HepG2 (cell line): ENCODE data around the gene UGT1A7. TPM values are rescaled to one million over a fixed set of nuclear protein-coding genes. Genes with fewer than 3 reads are reported as not detected.

Experiments
- ATAC-seq: fragments of 200-7000 bp; cut with Tn5 transposase; 3 replicates; pipeline ENCODE4 v1.9.1; 2020; ENCODE audit warnings: mild to moderate bottlenecking, moderate library complexity
- BruUV-seq: library from RNA; stranded (reverse); fragments of 400-500 nt; replicated peaks from 2 replicates; lab custom pipeline; 2021; lab: Mats Ljungman, UMichigan
- CTCF ChIA-PET: fragments of 300-600 bp; formaldehyde crosslinking; extraction: SDS; loops from one replicate; lab custom pipeline; 2021; ENCODE audit warnings: low total read pairs, inconsistent platforms, low intra/inter-chr PET ratio; lab: Yijun Ruan, JAX
- POLR2A ChIA-PET: fragments of 350-600 bp; sonication (Branson Sonifier 250); formaldehyde crosslinking; loops from one replicate; lab custom pipeline; 2020; ENCODE audit warnings: antibody characterized with exemption, inconsistent platforms; lab: Yijun Ruan, JAX
- DNase-seq: peaks from one replicate; pipeline ENCODE4 v3.0.0-alpha.2; 2015; ENCODE audit warnings: low spot score
- FAIRE-seq: peaks from 3 replicates; lab custom pipeline; 2011; peaks lifted over from hg19 to GRCh38; lab: Jason Lieb, UNC
- H2AFZ ChIP-seq: one replicate; pipeline ENCODE4 v1.6.1; 2011; ENCODE audit warnings: low read length, inconsistent platforms
- H3K27ac ChIP-seq: fragments of 300-600 bp; 3 replicates; pipeline ENCODE4 v1.8.0; 2011; ENCODE audit warnings: mixed run types, mild to moderate bottlenecking, mixed read lengths, low read length, inconsistent platforms; ENCODE audit not compliant: insufficient read depth; ENCODE audit errors: extremely low read length
- H3K27me3 ChIP-seq, 2 experiments: fragments of 200-600 bp in 1 of 2; 2 replicates in 1 of 2; 3 replicates in 1 of 2; pipeline versions ENCODE4 v1.6.0 to v1.8.0; 2011; ENCODE audit warnings: low read length in 2 of 2, mild to moderate bottlenecking in 2 of 2, moderate library complexity in 2 of 2, inconsistent platforms in 1 of 2; ENCODE audit not compliant: insufficient read depth in 2 of 2, control insufficient read depth in 1 of 2
- H3K36me3 ChIP-seq, 2 experiments: fragments of 200-600 bp in 1 of 2; replicated peaks in 1 of 2; 2 replicates in 1 of 2; 3 replicates in 1 of 2; pipeline versions ENCODE4 v1.5.1 to v1.8.0; 2011; ENCODE audit warnings: low read length in 2 of 2, inconsistent platforms in 1 of 2; ENCODE audit not compliant: insufficient read depth in 2 of 2, control insufficient read depth in 1 of 2
- H3K4me1 ChIP-seq: 2 replicates; pipeline ENCODE4 v1.5.1; 2012; ENCODE audit warnings: low read length, inconsistent platforms; ENCODE audit not compliant: insufficient read depth
- H3K4me2 ChIP-seq: 2 replicates; pipeline ENCODE4 v1.6.0; 2011; ENCODE audit warnings: low read depth, low read length, inconsistent platforms
- H3K4me3 ChIP-seq, 3 experiments: fragments of 200-600 bp in 1 of 3; sonication (generic), shearing (Covaris generic) in 1 of 3; replicated peaks in 1 of 3; 2 replicates each; pipeline ENCODE4 v1.5.1; 2011 to 2016; ENCODE audit warnings: low read length in 3 of 3, inconsistent platforms in 2 of 3, low read depth in 2 of 3, mild to moderate bottlenecking in 2 of 3, control low read depth in 1 of 3, mixed read lengths in 1 of 3; ENCODE audit not compliant: insufficient read depth in 1 of 3
- H3K79me2 ChIP-seq: one replicate; pipeline ENCODE4 v1.6.1; 2011; ENCODE audit warnings: low read length, inconsistent platforms; ENCODE audit not compliant: insufficient read depth
- H3K9ac ChIP-seq: 2 replicates; pipeline ENCODE4 v1.6.0; 2011; ENCODE audit warnings: mild to moderate bottlenecking, low read depth, low read length, inconsistent platforms; ENCODE audit not compliant: insufficient read depth
- H3K9me3 ChIP-seq: 2 replicates; pipeline ENCODE4 v1.5.1; 2012; ENCODE audit warnings: mild to moderate bottlenecking, low read length
- H4K20me1 ChIP-seq: 2 replicates; pipeline ENCODE4 v1.6.0; 2011; ENCODE audit warnings: inconsistent platforms, mild to moderate bottlenecking, low read length, moderate library complexity; ENCODE audit not compliant: insufficient read depth
- ARNT ChIP-seq: fragments of 450-650 bp; IDR thresholded peaks from 2 replicates; pipeline ENCODE4 v1.6.1; 2017
- CHD2 ChIP-seq: IDR thresholded peaks from 2 replicates; pipeline ENCODE4 v1.6.1; 2011; ENCODE audit warnings: low read depth, low read length, improper control_type of control experiment
- NFKB2 ChIP-seq: sonication (generic); formaldehyde crosslinking; IDR thresholded peaks from 2 replicates; pipeline ENCODE4 v1.4.0; 2020; ENCODE audit warnings: missing genetic modification reagents, borderline replicate concordance
- RNF219 ChIP-seq: sonication (generic); formaldehyde crosslinking; IDR thresholded peaks from 2 replicates; pipeline ENCODE4 v1.5.0; 2020; ENCODE audit warnings: mild to moderate bottlenecking, missing genetic modification reagents
- SP4 ChIP-seq: sonication (generic); formaldehyde crosslinking; IDR thresholded peaks from 2 replicates; pipeline ENCODE4 v1.8.1; 2023; ENCODE audit warnings: mild to moderate bottlenecking, missing genetic modification reagents
- UBTF ChIP-seq: sonication (generic); formaldehyde crosslinking; IDR thresholded peaks from 2 replicates; pipeline ENCODE4 v1.4.0; 2020; ENCODE audit warnings: mild to moderate bottlenecking, missing genetic modification reagents
- ZBTB40 ChIP-seq, 2 experiments: fragments of 450-650 bp in 1 of 2; sonication (generic) in 1 of 2; formaldehyde crosslinking in 1 of 2; IDR thresholded peaks; 2 replicates each; pipeline versions ENCODE4 v1.6.1 to v1.8.0; 2016 to 2022; ENCODE audit warnings: antibody characterized with exemption in 1 of 2, mild to moderate bottlenecking in 1 of 2, missing genetic modification reagents in 1 of 2
- ZNF253 ChIP-seq: sonication (generic); formaldehyde crosslinking; IDR thresholded peaks from 2 replicates; pipeline ENCODE4 v1.8.0; 2022; ENCODE audit warnings: mild to moderate bottlenecking, missing genetic modification reagents, borderline replicate concordance
- ZNF605 ChIP-seq: sonication (generic); formaldehyde crosslinking; IDR thresholded peaks from 2 replicates; pipeline ENCODE4 v1.8.0; 2022; ENCODE audit warnings: mild to moderate bottlenecking, missing genetic modification reagents
- ZNF781 ChIP-seq: sonication (generic); formaldehyde crosslinking; IDR thresholded peaks from 2 replicates; pipeline ENCODE4 v1.5.1; 2020; ENCODE audit warnings: borderline replicate concordance, mild to moderate bottlenecking, missing genetic modification reagents; ENCODE audit errors: not compliant biosample characterization
- WGBS: methylation state at CpG from one replicate; pipeline ENCODE4 v1.1.6; 2017; ENCODE audit warnings: low lambda C conversion rate; 5-methylcytosine and 5-hydroxymethylcytosine counted together
- in situ Hi-C: cut with HindIII; loops from 2 replicates; pipeline ENCODE4 v1.10.0; 2017; ENCODE audit warnings: low pct_unique_long_range_greater_than_20kb; ENCODE audit not compliant: extremely low pct_ligation_motif_present
- intact Hi-C: fragments of 100-400 bp; cut with micrococcal nuclease; formaldehyde crosslinking; loops from one replicate; pipeline ENCODE4 v1.10.0; 2022; ENCODE audit not compliant: unreplicated experiment
- polyA plus RNA-seq, 8 experiments: library from polyadenylated mRNA; depleted of rRNA in 3 of 8; stranded (reverse) in 7 of 8; unstranded in 1 of 8; fragments of >200 nt; fragmentation: Illumina TruSeq in 4 of 8; extraction: Trizol in 4 of 8; gene quantifications; 2 replicates each; pipeline versions ENCODE4 v1.2.1 to v1.2.3, GENCODE V29; 2011 to 2016; ENCODE audit warnings: low read depth in 4 of 8, missing spikeins in 1 of 8, mixed read lengths in 1 of 8; ENCODE audit not compliant: insufficient read depth in 1 of 8
- total RNA-seq, 5 experiments: library from RNA; depleted of rRNA; stranded (reverse); fragments of >200 nt; fragmentation: Illumina TruSeq; extraction: Trizol; gene quantifications; 2 replicates each; pipeline ENCODE4 v1.2.3, GENCODE V29; 2016; ENCODE audit warnings: low read depth in 1 of 5

UGT1A7 gene
- total and polyA plus RNA-seq, 2 of the 13 experiments (the other 11 are each of a cell fraction or from before 2014, with no cell fraction given) = not detected

GRCh38 chr2:233707940-233708644 lies 26.4 kb downstream of the UGT1A7 start:
- no peak for FAIRE-seq
- intact Hi-C loops = no loop called here
- TF ChIP-seq NFKB2 (CRISPR knock-in tag) = no peak
- no peak for TF ChIP-seq ARNT
- TF ChIP-seq RNF219 (CRISPR knock-in tag) = no peak
- TF ChIP-seq ZNF605 (CRISPR knock-in tag) = no peak
- no peak for TF ChIP-seq ZNF781
- no peak for TF ChIP-seq ZNF253 (CRISPR knock-in tag)
- no peak for TF ChIP-seq CHD2
- TF ChIP-seq SP4 (CRISPR knock-in tag) = no peak
- no peak for TF ChIP-seq UBTF (CRISPR knock-in tag)
- no peak for TF ChIP-seq ZBTB40 (IDR thresholded peaks at IDR 0.05)
- TF ChIP-seq ZBTB40 (CRISPR knock-in tag; IDR thresholded peaks at IDR 0.05) = no peak

More at GRCh38 chr2:233707940-233708644, 26.4 kb downstream of the UGT1A7 start:
- Histone ChIP-seq H3K4me3 (no peak overlapping the region), H3K27me3 (no peaks in the 10 kb centered on the region), H4K20me1 (no peaks in the 10 kb centered on the region), H3K27ac (no peak overlapping the region), H3K9ac (no peak overlapping the region), H3K9me3 (no peaks in the 10 kb centered on the region), H2AFZ (no peak overlapping the region), H3K79me2 (no peaks in the 10 kb centered on the region), H3K36me3 (no peaks in the 10 kb centered on the region), H3K4me1 (no peaks in the 10 kb centered on the region), H3K4me2 (no peak overlapping the region)
- POLR2A ChIA-PET = no interaction called here
- 64% methylated on average over 10 of the region's 10 CpGs for WGBS
- no TSS peak for BruUV-seq
- in situ Hi-C loops = no loop called here
- CTCF ChIA-PET = no interaction called here
- ATAC-seq (no peak), DNase-seq (no peak)
